ENCODE measurements around the gene HOXD9.

The HOXD9 gene

GRCh38 chr2:176124947-176125771 is 2.6 kb downstream of the HOXD9 start:
- DNase-seq: no peak

- DNase-seq: no peak
Measured at GRCh38 chr2:176125772-176126054, 3.2 kb downstream of the HOXD9 start.

GRCh38 chr2:176126929-176127773 is 4.6 kb downstream of the HOXD9 start:
- peak; percentile 80 to 87 (median 86) for DNase-seq

- no peak for DNase-seq
Measured at GRCh38 chr2:176127774-176128072, 5.2 kb downstream of the HOXD9 start.

- DNase-seq: no peak
Measured at GRCh38 chr2:176128172-176128981, 5.9 kb downstream of the HOXD9 start.

- DNase-seq: peak; percentile 41 to 69 (median 49)
Measured at GRCh38 chr2:176128982-176129796, 6.7 kb downstream of the HOXD9 start, which contains the start of gene HOXD8. Gene HOXD8, plus strand, starts transcription at chr2:176129705. Its CDS starts 662 bp downstream, at chr2:176130367.

GRCh38 chr2:176129813-176130146 is 7.3 kb downstream of the HOXD9 start:
- no peak for DNase-seq

- peak in 2 of 3 donors; percentile 49 to 59 for DNase-seq
Measured at GRCh38 chr2:176130147-176130956, 7.8 kb downstream of the HOXD9 start.

GRCh38 chr2:176130957-176131847 is 8.7 kb downstream of the HOXD9 start:
- no peak for DNase-seq

- no peak for DNase-seq
Measured at GRCh38 chr2:176131848-176132158, 9.3 kb downstream of the HOXD9 start.

GRCh38 chr2:176132205-176133171 is 10.0 kb downstream of the HOXD9 start:
- DNase-seq: peak; percentile 38 to 49 (median 45)

- DNase-seq: no peak
Measured at GRCh38 chr2:176133389-176133788, 10.9 kb downstream of the HOXD9 start.

GRCh38 chr2:176134035-176134434 is 11.5 kb downstream of the HOXD9 start:
- DNase-seq: no peak

GRCh38 chr2:176135035-176135440 is 12.5 kb downstream of the HOXD9 start:
- DNase-seq: no peak

- peak in 1 of 3 donors; percentile 32 for DNase-seq
Measured at GRCh38 chr2:176136374-176137251, 14.1 kb downstream of the HOXD9 start.

- DNase-seq: no peak
Measured at GRCh38 chr2:176137252-176137580, 14.7 kb downstream of the HOXD9 start.

- DNase-seq: no peak
Measured at GRCh38 chr2:176137906-176138305, 15.4 kb downstream of the HOXD9 start.

- no peak for DNase-seq
Measured at GRCh38 chr2:176138526-176138922, 16.0 kb downstream of the HOXD9 start.
